ENCODE measurements around the gene IL6ST. TPM values are rescaled to one million over a fixed set of nuclear protein-coding genes. Genes with fewer than 3 reads are reported as not detected.

The IL6ST gene
- total RNA-seq, 1 experiment from 2014 or later: 181 TPM

- in situ Hi-C loops (cut with HindIII; ENCODE audit: low pct_unique_long_range_greater_than_20kb, low sequenced_read_pairs): no loop called here
- H3K27ac ChIP-seq (ENCODE audit: low read length): no peak overlapping the region
- H3K4me1 ChIP-seq (ENCODE audit: control insufficient read depth, insufficient read depth, low read length): no peaks in the 10 kb centered on the region
- CTCF ChIA-PET: no interaction called here
- ATAC-seq: no peak
- no peaks in the 10 kb centered on the region for H3K9me3 ChIP-seq (ENCODE audit: control insufficient read depth, insufficient read depth, low read depth, low read length)
- intact Hi-C loops (cut with micrococcal nuclease; ENCODE audit: unreplicated experiment): no loop called here
- H3K36me3 ChIP-seq (ENCODE audit: control insufficient read depth, insufficient read depth, low read length): no peaks in the 10 kb centered on the region
- DNase-seq (ENCODE audit: low read depth, low spot score): no peak
- BruUV-seq (replicated peaks): no TSS peak
- TF ChIP-seq, protein P1, sequence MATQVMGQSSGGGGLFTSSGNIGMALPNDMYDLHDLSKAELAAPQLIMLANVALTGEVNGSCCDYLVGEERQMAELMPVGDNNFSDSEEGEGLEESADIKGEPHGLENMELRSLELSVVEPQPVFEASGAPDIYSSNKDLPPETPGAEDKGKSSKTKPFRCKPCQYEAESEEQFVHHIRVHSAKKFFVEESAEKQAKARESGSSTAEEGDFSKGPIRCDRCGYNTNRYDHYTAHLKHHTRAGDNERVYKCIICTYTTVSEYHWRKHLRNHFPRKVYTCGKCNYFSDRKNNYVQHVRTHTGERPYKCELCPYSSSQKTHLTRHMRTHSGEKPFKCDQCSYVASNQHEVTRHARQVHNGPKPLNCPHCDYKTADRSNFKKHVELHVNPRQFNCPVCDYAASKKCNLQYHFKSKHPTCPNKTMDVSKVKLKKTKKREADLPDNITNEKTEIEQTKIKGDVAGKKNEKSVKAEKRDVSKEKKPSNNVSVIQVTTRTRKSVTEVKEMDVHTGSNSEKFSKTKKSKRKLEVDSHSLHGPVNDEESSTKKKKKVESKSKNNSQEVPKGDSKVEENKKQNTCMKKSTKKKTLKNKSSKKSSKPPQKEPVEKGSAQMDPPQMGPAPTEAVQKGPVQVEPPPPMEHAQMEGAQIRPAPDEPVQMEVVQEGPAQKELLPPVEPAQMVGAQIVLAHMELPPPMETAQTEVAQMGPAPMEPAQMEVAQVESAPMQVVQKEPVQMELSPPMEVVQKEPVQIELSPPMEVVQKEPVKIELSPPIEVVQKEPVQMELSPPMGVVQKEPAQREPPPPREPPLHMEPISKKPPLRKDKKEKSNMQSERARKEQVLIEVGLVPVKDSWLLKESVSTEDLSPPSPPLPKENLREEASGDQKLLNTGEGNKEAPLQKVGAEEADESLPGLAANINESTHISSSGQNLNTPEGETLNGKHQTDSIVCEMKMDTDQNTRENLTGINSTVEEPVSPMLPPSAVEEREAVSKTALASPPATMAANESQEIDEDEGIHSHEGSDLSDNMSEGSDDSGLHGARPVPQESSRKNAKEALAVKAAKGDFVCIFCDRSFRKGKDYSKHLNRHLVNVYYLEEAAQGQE (IDR thresholded peaks at IDR 0.05; ENCODE audit: insufficient read depth in 1 of 2, low read depth in 2 of 2, low read length in 1 of 2): no peak
- TF ChIP-seq, protein P2, sequence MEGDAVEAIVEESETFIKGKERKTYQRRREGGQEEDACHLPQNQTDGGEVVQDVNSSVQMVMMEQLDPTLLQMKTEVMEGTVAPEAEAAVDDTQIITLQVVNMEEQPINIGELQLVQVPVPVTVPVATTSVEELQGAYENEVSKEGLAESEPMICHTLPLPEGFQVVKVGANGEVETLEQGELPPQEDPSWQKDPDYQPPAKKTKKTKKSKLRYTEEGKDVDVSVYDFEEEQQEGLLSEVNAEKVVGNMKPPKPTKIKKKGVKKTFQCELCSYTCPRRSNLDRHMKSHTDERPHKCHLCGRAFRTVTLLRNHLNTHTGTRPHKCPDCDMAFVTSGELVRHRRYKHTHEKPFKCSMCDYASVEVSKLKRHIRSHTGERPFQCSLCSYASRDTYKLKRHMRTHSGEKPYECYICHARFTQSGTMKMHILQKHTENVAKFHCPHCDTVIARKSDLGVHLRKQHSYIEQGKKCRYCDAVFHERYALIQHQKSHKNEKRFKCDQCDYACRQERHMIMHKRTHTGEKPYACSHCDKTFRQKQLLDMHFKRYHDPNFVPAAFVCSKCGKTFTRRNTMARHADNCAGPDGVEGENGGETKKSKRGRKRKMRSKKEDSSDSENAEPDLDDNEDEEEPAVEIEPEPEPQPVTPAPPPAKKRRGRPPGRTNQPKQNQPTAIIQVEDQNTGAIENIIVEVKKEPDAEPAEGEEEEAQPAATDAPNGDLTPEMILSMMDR (IDR thresholded peaks at IDR 0.05): no peak
- POLR2A ChIA-PET: no interaction called here
- H3K27me3 ChIP-seq (ENCODE audit: control insufficient read depth, insufficient read depth, low read length): no peaks in the 10 kb centered on the region
- H3K4me3 ChIP-seq (ENCODE audit: low read depth in 2 of 2, low read length in 2 of 2): no peak overlapping the region
Observed at GRCh38 chr5:55896663-55897062, 98.1 kb downstream of the IL6ST start.

DNA sequence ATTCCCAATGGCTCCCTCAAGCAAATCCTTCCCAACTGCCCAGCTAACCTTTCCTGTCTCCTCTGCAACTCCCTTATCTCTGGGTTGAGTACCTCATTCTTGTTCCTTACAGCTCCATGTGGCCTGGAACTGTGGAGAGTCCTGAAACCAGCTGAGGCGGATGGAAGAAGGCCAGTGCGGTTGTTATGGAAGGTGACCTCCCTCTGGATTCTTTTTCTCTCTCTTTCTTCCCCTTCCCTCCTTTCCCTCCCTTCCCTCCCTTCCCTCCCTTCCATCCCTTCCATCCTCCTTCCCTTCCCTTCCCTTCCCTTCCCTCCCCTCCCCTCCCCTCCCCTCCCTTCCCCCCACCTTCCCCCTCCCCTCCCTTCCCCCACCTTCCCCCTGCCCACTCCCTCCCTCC is 98.5 kb downstream of the IL6ST start:
- Histone ChIP-seq H3K27ac (ENCODE audit: low read length) (no peak overlapping the region), H3K27me3 (ENCODE audit: control insufficient read depth, insufficient read depth, low read length) (no peaks in the 10 kb centered on the region), H3K4me1 (ENCODE audit: control insufficient read depth, insufficient read depth, low read length) (no peaks in the 10 kb centered on the region), H3K4me3 (ENCODE audit: low read depth in 2 of 2, low read length in 2 of 2) (no peak overlapping the region), H3K9me3 (ENCODE audit: control insufficient read depth, insufficient read depth, low read depth, low read length) (no peaks in the 10 kb centered on the region), H3K36me3 (ENCODE audit: control insufficient read depth, insufficient read depth, low read length) (no peaks in the 10 kb centered on the region)
- BruUV-seq (replicated peaks): no TSS peak
- ChIA-PET POLR2A (no interaction called here), CTCF (no interaction called here)
- intact Hi-C loops (cut with micrococcal nuclease; ENCODE audit: unreplicated experiment) (no loop called here), in situ Hi-C loops (cut with HindIII; ENCODE audit: low pct_unique_long_range_greater_than_20kb, low sequenced_read_pairs) (no loop called here)
- TF ChIP-seq TCF7L2 (IDR thresholded peaks at IDR 0.05; ENCODE audit: low read depth, low read length) (no peak), SIN3A (IDR thresholded peaks at IDR 0.05; ENCODE audit: borderline replicate concordance, insufficient read depth, low read depth, low read length) (no peak)
- TF ChIP-seq, protein P1 (IDR thresholded peaks at IDR 0.05; ENCODE audit: insufficient read depth in 1 of 2, low read depth in 2 of 2, low read length in 1 of 2): no peak
- TF ChIP-seq, protein P2 (IDR thresholded peaks at IDR 0.05): no peak
- no peak for DNase-seq (ENCODE audit: low read depth, low spot score)
- ATAC-seq: no peak

Measured in Panc1 (cell line).